ENCODE results near the gene TEKT5. TPM values are rescaled to one million over a fixed set of nuclear protein-coding genes. Genes with fewer than 3 reads are reported as not detected.

Gene TEKT5
- total RNA-seq, 1 experiment from 2014 or later, result not detected

GRCh38 chr16:10740845-10741208 lies 46.1 kb upstream of the TEKT5 start:
- ChIA-PET CTCF (interaction anchor here (0.5 to 7.3 kb wide), 5 partner anchors 178 to 1581 kb away, joined by 3 to 179 read pairs (median 3); no protein-coding TSS in a partner anchor), POLR2A (no interaction called here)
- intact Hi-C loops (cut with micrococcal nuclease), result loop anchor here (5.0 kb wide), 1 partner anchor 136 kb away; the partner anchor contains the start of gene CIITA
- no TSS peak for BruUV-seq (replicated peaks)
- no peak for TF ChIP-seq CTCF (IDR thresholded peaks at IDR 0.05; ENCODE audit: unreplicated experiment)
- no peak overlapping the region for H3K27ac Mint-ChIP-seq (ENCODE audit: low read depth, unreplicated experiment)
- peaks cover 7% of the 10 kb centered on the region for H3K36me3 Mint-ChIP-seq (ENCODE audit: insufficient read depth, unreplicated experiment)
- H3K27me3 Mint-ChIP-seq (ENCODE audit: insufficient read depth, unreplicated experiment), result no peaks in the 10 kb centered on the region
- H3K9me3 Mint-ChIP-seq (ENCODE audit: unreplicated experiment), result no peaks in the 10 kb centered on the region
- no peak overlapping the region for H3K4me3 Mint-ChIP-seq (ENCODE audit: unreplicated experiment)
- H3K4me1 Mint-ChIP-seq (ENCODE audit: insufficient read depth, unreplicated experiment), result peaks cover 16% of the 10 kb centered on the region
- DNase-seq (ENCODE audit: unreplicated experiment), result no peak

- ChIA-PET CTCF (interaction anchor here (0.5 to 7.3 kb wide), 9 partner anchors 178 to 1580 kb away, joined by 3 to 179 read pairs (median 4); no protein-coding TSS in a partner anchor), POLR2A (no interaction called here)
- TF ChIP-seq CTCF (IDR thresholded peaks at IDR 0.05; ENCODE audit: unreplicated experiment), result no peak
- no TSS peak for BruUV-seq (replicated peaks)
- DNase-seq (ENCODE audit: unreplicated experiment), result no peak
- intact Hi-C loops (cut with micrococcal nuclease), result loop anchor here (5.0 kb wide), 2 partner anchors 137 to 428 kb away; partner anchors contain the start of gene CIITA
- Mint-ChIP-seq H3K36me3 (ENCODE audit: insufficient read depth, unreplicated experiment) (peaks cover 7% of the 10 kb centered on the region), H3K4me1 (ENCODE audit: insufficient read depth, unreplicated experiment) (peaks cover 16% of the 10 kb centered on the region), H3K4me3 (ENCODE audit: unreplicated experiment) (no peak overlapping the region), H3K9me3 (ENCODE audit: unreplicated experiment) (no peaks in the 10 kb centered on the region), H3K27me3 (ENCODE audit: insufficient read depth, unreplicated experiment) (no peaks in the 10 kb centered on the region), H3K27ac (ENCODE audit: low read depth, unreplicated experiment) (no peak overlapping the region)
Observed at GRCh38 chr16:10740000-10740844, 45.5 kb upstream of the TEKT5 start.

- Mint-ChIP-seq H3K9me3 (ENCODE audit: unreplicated experiment) (no peaks in the 10 kb centered on the region), H3K4me1 (ENCODE audit: insufficient read depth, unreplicated experiment) (peaks cover 6% of the 10 kb centered on the region), H3K4me3 (ENCODE audit: unreplicated experiment) (no peak overlapping the region), H3K27ac (ENCODE audit: low read depth, unreplicated experiment) (no peak overlapping the region), H3K27me3 (ENCODE audit: insufficient read depth, unreplicated experiment) (no peaks in the 10 kb centered on the region), H3K36me3 (ENCODE audit: insufficient read depth, unreplicated experiment) (peaks cover 2% of the 10 kb centered on the region)
- peak; percentile 93 for DNase-seq (ENCODE audit: unreplicated experiment)
- no TSS peak for BruUV-seq (replicated peaks)
- no peak for TF ChIP-seq CTCF (IDR thresholded peaks at IDR 0.05; ENCODE audit: unreplicated experiment)
- ChIA-PET POLR2A (interaction anchor here (0.6 to 0.9 kb wide), 3 partner anchors 14 to 481 kb away, joined by 3 to 4 read pairs (median 3); no protein-coding TSS in a partner anchor), CTCF (interaction anchor here (0.6 to 7.3 kb wide), 12 partner anchors 11 to 439 kb away, joined by 3 to 179 read pairs (median 4); no protein-coding TSS in a partner anchor)
- intact Hi-C loops (cut with micrococcal nuclease), result loop anchor here (5.0 kb wide), 1 partner anchor 426 kb away; no protein-coding TSS in a partner anchor
Observed at GRCh38 chr16:10738231-10739077, 43.7 kb upstream of the TEKT5 start.
